Measurements from ENCODE around the gene AGMO. TPM values are rescaled to one million over a fixed set of nuclear protein-coding genes. Genes with fewer than 3 reads are reported as not detected.
"Not testable (repeated sequence)": the region's sequence is repeated elsewhere in the genome, so short reads cannot be mapped to it uniquely, and the experiment has no call there.

AGMO gene
- total RNA-seq, 1 donor from 2014 or later, result 0.98 TPM

DNA sequence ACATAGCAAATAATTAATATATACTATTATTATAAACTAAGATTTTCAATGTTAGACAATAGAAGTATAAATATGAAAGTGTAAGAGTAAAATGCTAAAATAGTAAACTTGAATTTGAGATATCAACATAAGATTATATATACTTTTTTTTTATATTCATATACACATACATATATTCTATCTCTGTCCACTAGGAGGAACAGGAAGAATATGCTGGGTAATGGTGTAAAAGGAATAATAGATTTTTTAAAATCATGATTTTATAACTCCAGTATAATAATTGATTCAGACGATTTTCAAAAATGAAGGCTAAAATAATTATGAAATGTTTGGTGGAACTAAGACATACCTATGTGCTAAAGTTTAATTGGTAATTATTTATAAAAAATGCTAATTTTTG lies 37.7 kb downstream of the AGMO start:
- H3K36me3 ChIP-seq, result no peaks in the 10 kb centered on the region
- H3K27ac ChIP-seq, result no peak overlapping the region
- no peaks in the 10 kb centered on the region for H3K4me1 ChIP-seq
- H3K4me3 ChIP-seq, result no peak overlapping the region
- intact Hi-C loops (cut with DNase I), result no loop called here
- no peaks in the 10 kb centered on the region for H3K9me3 ChIP-seq
- TF ChIP-seq POLR2AphosphoS5 (IDR thresholded peaks at IDR 0.05; ENCODE audit: insufficient read depth in 1 of 2, low read depth in 1 of 2), result no peak
- TF ChIP-seq POLR2A (IDR thresholded peaks at IDR 0.05), result no peak
- TF ChIP-seq, protein P1, sequence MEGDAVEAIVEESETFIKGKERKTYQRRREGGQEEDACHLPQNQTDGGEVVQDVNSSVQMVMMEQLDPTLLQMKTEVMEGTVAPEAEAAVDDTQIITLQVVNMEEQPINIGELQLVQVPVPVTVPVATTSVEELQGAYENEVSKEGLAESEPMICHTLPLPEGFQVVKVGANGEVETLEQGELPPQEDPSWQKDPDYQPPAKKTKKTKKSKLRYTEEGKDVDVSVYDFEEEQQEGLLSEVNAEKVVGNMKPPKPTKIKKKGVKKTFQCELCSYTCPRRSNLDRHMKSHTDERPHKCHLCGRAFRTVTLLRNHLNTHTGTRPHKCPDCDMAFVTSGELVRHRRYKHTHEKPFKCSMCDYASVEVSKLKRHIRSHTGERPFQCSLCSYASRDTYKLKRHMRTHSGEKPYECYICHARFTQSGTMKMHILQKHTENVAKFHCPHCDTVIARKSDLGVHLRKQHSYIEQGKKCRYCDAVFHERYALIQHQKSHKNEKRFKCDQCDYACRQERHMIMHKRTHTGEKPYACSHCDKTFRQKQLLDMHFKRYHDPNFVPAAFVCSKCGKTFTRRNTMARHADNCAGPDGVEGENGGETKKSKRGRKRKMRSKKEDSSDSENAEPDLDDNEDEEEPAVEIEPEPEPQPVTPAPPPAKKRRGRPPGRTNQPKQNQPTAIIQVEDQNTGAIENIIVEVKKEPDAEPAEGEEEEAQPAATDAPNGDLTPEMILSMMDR (IDR thresholded peaks at IDR 0.05), result no peak
- DNase-seq (ENCODE audit: extremely low spot score in 2 of 2), result no peak
- H3K27me3 ChIP-seq, result no peaks in the 10 kb centered on the region

DNA sequence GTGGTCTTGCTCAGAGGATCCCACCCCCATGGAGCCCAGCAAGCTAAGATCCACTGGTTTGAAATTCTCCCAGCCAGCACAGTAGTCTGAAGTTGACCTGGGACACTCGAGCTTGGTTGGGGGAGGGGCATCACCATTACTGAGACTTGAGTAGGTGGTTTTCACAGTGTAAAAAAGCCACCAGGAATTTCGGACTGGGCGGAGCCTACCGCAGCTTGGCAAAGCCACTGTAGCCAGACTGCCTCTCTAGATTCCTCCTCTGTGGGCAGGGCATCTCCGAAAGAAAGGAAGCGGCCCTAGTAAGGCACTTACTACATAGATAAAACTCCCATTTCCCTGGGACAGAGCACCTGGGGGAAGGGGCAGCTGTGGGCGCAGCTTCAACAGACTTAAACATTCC lies 44.0 kb downstream of the AGMO start:
- intact Hi-C loops (cut with DNase I); H3K27me3 ChIP-seq; H3K36me3 ChIP-seq; H3K4me1 ChIP-seq; H3K4me3 ChIP-seq; H3K27ac ChIP-seq; H3K9me3 ChIP-seq; DNase-seq (ENCODE audit: extremely low spot score in 2 of 2): not testable (repeated sequence)

DNA sequence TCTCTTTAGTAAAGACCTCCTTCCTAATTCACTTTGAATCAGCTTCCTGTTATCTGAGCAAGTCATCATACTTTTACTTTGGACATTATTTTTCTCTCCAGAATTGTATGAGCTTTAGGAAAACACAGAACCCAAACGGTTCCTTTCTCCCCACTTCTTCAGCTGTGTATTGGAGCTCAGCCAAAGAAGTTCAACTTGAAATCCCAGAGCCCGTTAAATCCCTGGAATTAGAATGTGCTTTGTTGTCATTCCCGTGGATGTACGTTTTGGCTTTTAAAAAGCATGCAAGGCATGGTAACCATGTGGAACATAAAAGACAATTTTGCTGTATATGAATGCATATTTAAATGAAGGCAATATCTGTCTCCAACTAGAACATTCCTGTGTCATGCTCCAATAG lies 46.6 kb downstream of the AGMO start:
- intact Hi-C loops (cut with DNase I), result no loop called here
- Histone ChIP-seq H3K27me3 (no peaks in the 10 kb centered on the region), H3K4me1 (no peaks in the 10 kb centered on the region), H3K27ac (no peak overlapping the region), H3K36me3 (no peaks in the 10 kb centered on the region), H3K4me3 (no peak overlapping the region), H3K9me3 (no peaks in the 10 kb centered on the region)
- TF ChIP-seq, protein P1 (IDR thresholded peaks at IDR 0.05), result no peak
- TF ChIP-seq POLR2AphosphoS5 (IDR thresholded peaks at IDR 0.05; ENCODE audit: insufficient read depth in 1 of 2, low read depth in 1 of 2) (no peak), POLR2A (IDR thresholded peaks at IDR 0.05) (no peak)
- DNase-seq (ENCODE audit: extremely low spot score in 2 of 2), result no peak

- H3K36me3 ChIP-seq, result no peaks in the 10 kb centered on the region
- no peak for TF ChIP-seq POLR2AphosphoS5 (IDR thresholded peaks at IDR 0.05; ENCODE audit: insufficient read depth in 1 of 2, low read depth in 1 of 2)
- TF ChIP-seq, protein P1 (IDR thresholded peaks at IDR 0.05), result no peak
- TF ChIP-seq POLR2A (IDR thresholded peaks at IDR 0.05), result no peak
- no peak for DNase-seq (ENCODE audit: extremely low spot score in 2 of 2)
- intact Hi-C loops (cut with DNase I), result no loop called here
- no peak overlapping the region for H3K4me3 ChIP-seq
- no peaks in the 10 kb centered on the region for H3K9me3 ChIP-seq
- H3K27me3 ChIP-seq, result no peaks in the 10 kb centered on the region
- H3K27ac ChIP-seq, result no peak overlapping the region
- H3K4me1 ChIP-seq, result no peaks in the 10 kb centered on the region
Observed at GRCh38 chr7:15508258-15508657, 53.6 kb downstream of the AGMO start.

GRCh38 chr7:15507708-15508107 lies 54.1 kb downstream of the AGMO start:
- TF ChIP-seq, protein P1 (IDR thresholded peaks at IDR 0.05), result no peak
- TF ChIP-seq POLR2A (IDR thresholded peaks at IDR 0.05) (no peak), POLR2AphosphoS5 (IDR thresholded peaks at IDR 0.05; ENCODE audit: insufficient read depth in 1 of 2, low read depth in 1 of 2) (no peak)
- Histone ChIP-seq H3K4me1 (no peaks in the 10 kb centered on the region), H3K36me3 (no peaks in the 10 kb centered on the region), H3K4me3 (no peak overlapping the region), H3K27me3 (no peaks in the 10 kb centered on the region), H3K27ac (no peak overlapping the region), H3K9me3 (no peaks in the 10 kb centered on the region)
- no peak for DNase-seq (ENCODE audit: extremely low spot score in 2 of 2)
- intact Hi-C loops (cut with DNase I), result no loop called here

DNA sequence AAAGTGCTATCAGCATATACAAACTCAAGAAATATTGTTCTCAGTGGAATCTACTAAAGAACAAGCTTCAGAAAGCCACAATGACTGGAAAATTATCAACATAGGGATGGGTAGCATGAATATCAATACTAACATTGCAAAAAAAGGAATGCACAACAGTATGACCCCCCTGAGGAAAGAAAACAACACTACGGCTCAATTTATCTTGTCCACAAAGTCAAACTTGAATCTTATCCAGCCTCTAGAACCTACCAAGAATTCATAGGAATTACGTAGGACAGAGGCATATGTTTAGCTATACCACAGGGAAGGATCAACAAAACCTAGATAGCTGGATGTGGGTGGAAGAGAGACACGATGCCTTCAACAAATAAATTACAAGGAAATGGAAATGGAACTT lies 54.6 kb downstream of the AGMO start:
- Histone ChIP-seq H3K27me3 (no peaks in the 10 kb centered on the region), H3K36me3 (no peaks in the 10 kb centered on the region), H3K4me3 (no peak overlapping the region), H3K9me3 (no peaks in the 10 kb centered on the region), H3K4me1 (no peaks in the 10 kb centered on the region), H3K27ac (no peak overlapping the region)
- TF ChIP-seq POLR2AphosphoS5 (IDR thresholded peaks at IDR 0.05; ENCODE audit: insufficient read depth in 1 of 2, low read depth in 1 of 2) (no peak), POLR2A (IDR thresholded peaks at IDR 0.05) (no peak)
- TF ChIP-seq, protein P1 (IDR thresholded peaks at IDR 0.05), result no peak
- intact Hi-C loops (cut with DNase I), result no loop called here
- DNase-seq (ENCODE audit: extremely low spot score in 2 of 2), result no peak
